Neural progenitor cell (in vitro differentiated cells): ENCODE results near the gene FNTB.

ENCODE experiments used
- EZH2phosphoT487 ChIP-seq: fragments of 200-600 bp; sonication (generic); IDR thresholded peaks from 2 replicates; pipeline ENCODE4 v1.6.1; 2017; ENCODE audit warnings: antibody characterized with exemption
- TF ChIP-seq, protein P1 (sequence below): fragments of 200-600 bp; sonication (generic); IDR thresholded peaks from 2 replicates; pipeline ENCODE4 v1.5.1; 2017; ENCODE audit warnings: antibody characterized with exemption, mild to moderate bottlenecking

DNA sequence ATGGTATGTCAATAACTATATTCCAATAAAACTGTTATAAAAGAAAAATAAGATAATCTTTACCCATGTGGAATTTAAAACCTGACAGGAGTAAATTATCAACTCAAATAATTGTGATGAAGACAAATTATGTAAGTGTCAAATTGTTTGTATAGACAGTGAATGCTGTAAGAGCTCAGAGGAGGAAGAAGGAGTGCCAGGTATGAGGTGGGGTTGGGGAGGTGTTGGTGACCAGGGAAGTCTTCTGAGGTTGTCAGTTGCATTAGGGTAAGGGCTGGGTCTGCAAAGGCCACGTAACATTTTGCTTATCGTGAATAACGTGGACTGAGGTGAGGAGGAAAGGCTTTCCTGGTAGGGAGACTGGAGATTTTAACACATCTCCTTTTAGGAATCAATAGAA lies 118.1 kb downstream of the FNTB start:
- TF ChIP-seq, protein P1, sequence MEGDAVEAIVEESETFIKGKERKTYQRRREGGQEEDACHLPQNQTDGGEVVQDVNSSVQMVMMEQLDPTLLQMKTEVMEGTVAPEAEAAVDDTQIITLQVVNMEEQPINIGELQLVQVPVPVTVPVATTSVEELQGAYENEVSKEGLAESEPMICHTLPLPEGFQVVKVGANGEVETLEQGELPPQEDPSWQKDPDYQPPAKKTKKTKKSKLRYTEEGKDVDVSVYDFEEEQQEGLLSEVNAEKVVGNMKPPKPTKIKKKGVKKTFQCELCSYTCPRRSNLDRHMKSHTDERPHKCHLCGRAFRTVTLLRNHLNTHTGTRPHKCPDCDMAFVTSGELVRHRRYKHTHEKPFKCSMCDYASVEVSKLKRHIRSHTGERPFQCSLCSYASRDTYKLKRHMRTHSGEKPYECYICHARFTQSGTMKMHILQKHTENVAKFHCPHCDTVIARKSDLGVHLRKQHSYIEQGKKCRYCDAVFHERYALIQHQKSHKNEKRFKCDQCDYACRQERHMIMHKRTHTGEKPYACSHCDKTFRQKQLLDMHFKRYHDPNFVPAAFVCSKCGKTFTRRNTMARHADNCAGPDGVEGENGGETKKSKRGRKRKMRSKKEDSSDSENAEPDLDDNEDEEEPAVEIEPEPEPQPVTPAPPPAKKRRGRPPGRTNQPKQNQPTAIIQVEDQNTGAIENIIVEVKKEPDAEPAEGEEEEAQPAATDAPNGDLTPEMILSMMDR, result no peak
- no peak for TF ChIP-seq EZH2phosphoT487
